Measurements from ENCODE around the gene LIN37.

DNA sequence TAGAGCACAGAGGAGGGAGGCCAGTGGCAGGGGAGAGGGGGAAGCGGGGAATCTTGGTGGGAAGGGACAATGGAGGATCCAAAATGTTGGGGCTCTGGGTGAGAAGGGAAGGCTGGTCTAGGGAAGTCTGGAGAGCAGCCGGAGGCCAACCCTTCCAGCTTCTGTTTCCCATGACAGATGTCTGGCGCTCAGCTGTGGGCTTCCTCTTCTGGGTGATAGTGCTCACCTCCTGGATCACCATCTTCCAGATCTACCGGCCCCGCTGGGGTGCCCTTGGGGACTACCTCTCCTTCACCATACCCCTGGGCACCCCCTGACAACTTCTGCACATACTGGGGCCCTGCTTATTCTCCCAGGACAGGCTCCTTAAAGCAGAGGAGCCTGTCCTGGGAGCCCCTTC is 1.8 kb upstream of the LIN37 start:
- TF ChIP-seq YY1 (IDR thresholded peaks at IDR 0.05; ENCODE audit: low read depth) (no peak), CEBPB (IDR thresholded peaks at IDR 0.05) (no peak), EP300 (IDR thresholded peaks at IDR 0.05; ENCODE audit: borderline replicate concordance) (no peak), RAD21 (IDR thresholded peaks at IDR 0.05; ENCODE audit: low read depth) (no peak), CREB1 (IDR thresholded peaks at IDR 0.05; ENCODE audit: low read depth) (no peak), FOXM1 (IDR thresholded peaks at IDR 0.05; ENCODE audit: borderline replicate concordance, low read depth) (no peak), TEAD4 (IDR thresholded peaks at IDR 0.05) (no peak), TAF1 (IDR thresholded peaks at IDR 0.05; ENCODE audit: low read depth) (no peak), EGR1 (IDR thresholded peaks at IDR 0.05) (no peak), ZBTB7A (IDR thresholded peaks at IDR 0.05; ENCODE audit: low read depth) (no peak), NFIC (IDR thresholded peaks at IDR 0.05) (no peak)
- TF ChIP-seq, protein P1, sequence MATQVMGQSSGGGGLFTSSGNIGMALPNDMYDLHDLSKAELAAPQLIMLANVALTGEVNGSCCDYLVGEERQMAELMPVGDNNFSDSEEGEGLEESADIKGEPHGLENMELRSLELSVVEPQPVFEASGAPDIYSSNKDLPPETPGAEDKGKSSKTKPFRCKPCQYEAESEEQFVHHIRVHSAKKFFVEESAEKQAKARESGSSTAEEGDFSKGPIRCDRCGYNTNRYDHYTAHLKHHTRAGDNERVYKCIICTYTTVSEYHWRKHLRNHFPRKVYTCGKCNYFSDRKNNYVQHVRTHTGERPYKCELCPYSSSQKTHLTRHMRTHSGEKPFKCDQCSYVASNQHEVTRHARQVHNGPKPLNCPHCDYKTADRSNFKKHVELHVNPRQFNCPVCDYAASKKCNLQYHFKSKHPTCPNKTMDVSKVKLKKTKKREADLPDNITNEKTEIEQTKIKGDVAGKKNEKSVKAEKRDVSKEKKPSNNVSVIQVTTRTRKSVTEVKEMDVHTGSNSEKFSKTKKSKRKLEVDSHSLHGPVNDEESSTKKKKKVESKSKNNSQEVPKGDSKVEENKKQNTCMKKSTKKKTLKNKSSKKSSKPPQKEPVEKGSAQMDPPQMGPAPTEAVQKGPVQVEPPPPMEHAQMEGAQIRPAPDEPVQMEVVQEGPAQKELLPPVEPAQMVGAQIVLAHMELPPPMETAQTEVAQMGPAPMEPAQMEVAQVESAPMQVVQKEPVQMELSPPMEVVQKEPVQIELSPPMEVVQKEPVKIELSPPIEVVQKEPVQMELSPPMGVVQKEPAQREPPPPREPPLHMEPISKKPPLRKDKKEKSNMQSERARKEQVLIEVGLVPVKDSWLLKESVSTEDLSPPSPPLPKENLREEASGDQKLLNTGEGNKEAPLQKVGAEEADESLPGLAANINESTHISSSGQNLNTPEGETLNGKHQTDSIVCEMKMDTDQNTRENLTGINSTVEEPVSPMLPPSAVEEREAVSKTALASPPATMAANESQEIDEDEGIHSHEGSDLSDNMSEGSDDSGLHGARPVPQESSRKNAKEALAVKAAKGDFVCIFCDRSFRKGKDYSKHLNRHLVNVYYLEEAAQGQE (IDR thresholded peaks at IDR 0.05; ENCODE audit: low read depth): no peak
- TF ChIP-seq, protein P2, sequence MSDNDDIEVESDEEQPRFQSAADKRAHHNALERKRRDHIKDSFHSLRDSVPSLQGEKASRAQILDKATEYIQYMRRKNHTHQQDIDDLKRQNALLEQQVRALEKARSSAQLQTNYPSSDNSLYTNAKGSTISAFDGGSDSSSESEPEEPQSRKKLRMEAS (IDR thresholded peaks at IDR 0.05): no peak
- TF ChIP-seq, protein P3, sequence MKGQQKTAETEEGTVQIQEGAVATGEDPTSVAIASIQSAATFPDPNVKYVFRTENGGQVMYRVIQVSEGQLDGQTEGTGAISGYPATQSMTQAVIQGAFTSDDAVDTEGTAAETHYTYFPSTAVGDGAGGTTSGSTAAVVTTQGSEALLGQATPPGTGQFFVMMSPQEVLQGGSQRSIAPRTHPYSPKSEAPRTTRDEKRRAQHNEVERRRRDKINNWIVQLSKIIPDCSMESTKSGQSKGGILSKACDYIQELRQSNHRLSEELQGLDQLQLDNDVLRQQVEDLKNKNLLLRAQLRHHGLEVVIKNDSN (IDR thresholded peaks at IDR 0.05): no peak

Data from Ishikawa (cell line).